IMR-90 (cell line): Measurements from ENCODE around the gene AFF2. TPM values are rescaled to one million over a fixed set of nuclear protein-coding genes. Genes with fewer than 3 reads are reported as not detected.

ENCODE experiments used
- ATAC-seq: fragments of 200-7000 bp; cut with Tn5 transposase; 2 replicates; pipeline ENCODE4 v1.9.1; 2020; ENCODE audit warnings: low read depth, mild to moderate bottlenecking, moderate library complexity
- BruUV-seq: library from RNA; stranded (reverse); fragments of 400-500 nt; replicated peaks from 2 replicates; lab custom pipeline; 2021; lab: Mats Ljungman, UMichigan
- CTCF ChIA-PET: fragments of 300-600 bp; formaldehyde crosslinking; extraction: SDS; loops from one replicate; lab custom pipeline; 2021; ENCODE audit warnings: antibody characterized with exemption; lab: Yijun Ruan, JAX
- POLR2A ChIA-PET: fragments of 300-600 bp; sonication (Branson Sonifier 250); formaldehyde crosslinking; loops from one replicate; lab custom pipeline; 2022; ENCODE audit warnings: antibody characterized with exemption; ENCODE audit not compliant: unreplicated experiment; lab: Charles Lee
- DNase-seq: peaks from one replicate; pipeline ENCODE4 v3.0.0; 2013
- H2AFZ ChIP-seq: replicated peaks from 2 replicates; pipeline ENCODE3; 2013; ENCODE audit warnings: low read length, mild to moderate bottlenecking; ENCODE audit not compliant: poor library complexity
- H2AK5ac ChIP-seq: 2 replicates; pipeline ENCODE4 v1.6.1; 2013; ENCODE audit warnings: low read depth, low read length, inconsistent platforms
- H2AK9ac ChIP-seq: replicated peaks from 2 replicates; pipeline ENCODE3; 2013; ENCODE audit warnings: mild to moderate bottlenecking, low read depth, low read length, moderate library complexity; ENCODE audit not compliant: poor library complexity
- H2BK120ac ChIP-seq: 2 replicates; pipeline ENCODE4 v1.6.1; 2013; ENCODE audit warnings: low read depth, low read length, inconsistent platforms
- H2BK15ac ChIP-seq: 3 replicates; pipeline ENCODE4 v1.6.1; 2013; ENCODE audit warnings: low read depth, low read length, inconsistent platforms
- H2BK20ac ChIP-seq: 2 replicates; pipeline ENCODE4 v1.6.1; 2013; ENCODE audit warnings: low read depth, mild to moderate bottlenecking, inconsistent platforms, low read length, moderate library complexity
- H2BK5ac ChIP-seq: 2 replicates; pipeline ENCODE4 v1.6.1; 2013; ENCODE audit warnings: mild to moderate bottlenecking, low read depth, low read length, inconsistent platforms; ENCODE audit not compliant: poor library complexity, severe bottlenecking
- H3K14ac ChIP-seq: replicated peaks from 2 replicates; pipeline ENCODE4 v1.6.1; 2013; ENCODE audit warnings: low read depth, low read length, inconsistent platforms
- H3K18ac ChIP-seq: 2 replicates; pipeline ENCODE4 v1.6.1; 2013; ENCODE audit warnings: low read depth, low read length, control low read depth
- H3K23ac ChIP-seq: 2 replicates; pipeline ENCODE4 v1.6.1; 2013; ENCODE audit warnings: low read depth, low read length, inconsistent platforms
- H3K27ac ChIP-seq: 2 replicates; pipeline ENCODE4 v1.5.1; 2013; ENCODE audit warnings: mild to moderate bottlenecking, control low read depth, low read length; ENCODE audit not compliant: insufficient read depth
- H3K27me3 ChIP-seq: 2 replicates; pipeline ENCODE4 v1.6.1; 2013; ENCODE audit warnings: low read length; ENCODE audit not compliant: control insufficient read depth, insufficient read depth
- H3K36me3 ChIP-seq: 2 replicates; pipeline ENCODE4 v1.6.1; 2013; ENCODE audit warnings: low read length, mixed read lengths; ENCODE audit not compliant: control insufficient read depth, insufficient read depth
- H3K4ac ChIP-seq: 2 replicates; pipeline ENCODE4 v1.6.1; 2013; ENCODE audit warnings: low read depth, low read length, inconsistent platforms
- H3K4me1 ChIP-seq: 2 replicates; pipeline ENCODE4 v1.6.1; 2013; ENCODE audit warnings: low read length, mixed read lengths; ENCODE audit not compliant: control insufficient read depth, insufficient read depth
- H3K4me2 ChIP-seq: 2 replicates; pipeline ENCODE4 v1.6.1; 2013; ENCODE audit warnings: low read depth, mild to moderate bottlenecking, control low read depth, low read length, moderate library complexity
- H3K4me3 ChIP-seq: 2 replicates; pipeline ENCODE4 v1.5.1; 2013; ENCODE audit warnings: low read depth, mild to moderate bottlenecking, control low read depth, low read length, moderate library complexity; ENCODE audit not compliant: insufficient read depth
- H3K56ac ChIP-seq: 2 replicates; pipeline ENCODE4 v1.6.1; 2013; ENCODE audit warnings: low read length, inconsistent platforms; ENCODE audit not compliant: insufficient read depth; ENCODE audit errors: extremely low read depth
- H3K79me1 ChIP-seq, 2 experiments: 2 replicates each; pipeline ENCODE4 v1.6.1; 2013; ENCODE audit warnings: low read length in 2 of 2, inconsistent platforms in 1 of 2, low read depth in 1 of 2
- H3K9ac ChIP-seq: 2 replicates; pipeline ENCODE4 v1.6.1; 2013; ENCODE audit warnings: low read depth, low read length, control low read depth
- H3K9me1 ChIP-seq: 2 replicates; pipeline ENCODE4 v1.6.1; 2013; ENCODE audit warnings: low read length, inconsistent platforms; ENCODE audit not compliant: insufficient read depth
- H3K9me3 ChIP-seq: 2 replicates; pipeline ENCODE4 v1.6.1; 2013; ENCODE audit warnings: low read length; ENCODE audit not compliant: control insufficient read depth, insufficient read depth
- H4K20me1 ChIP-seq: 2 replicates; pipeline ENCODE4 v1.6.1; 2013; ENCODE audit warnings: low read length, inconsistent platforms; ENCODE audit not compliant: insufficient read depth
- H4K5ac ChIP-seq: 2 replicates; pipeline ENCODE4 v1.6.1; 2013; ENCODE audit warnings: mild to moderate bottlenecking, low read depth, low read length, control low read depth
- H4K8ac ChIP-seq, 2 experiments: 2 replicates each; pipeline ENCODE4 v1.6.1; 2013; ENCODE audit warnings: low read depth in 2 of 2, low read length in 2 of 2, control low read depth in 1 of 2, inconsistent platforms in 1 of 2
- H4K91ac ChIP-seq: 2 replicates; pipeline ENCODE4 v1.6.1; 2013; ENCODE audit warnings: low read depth, low read length, inconsistent platforms; ENCODE audit not compliant: insufficient read depth
- BHLHE40 ChIP-seq: fragments of 150-350 bp; IDR thresholded peaks from 2 replicates; pipeline ENCODE4 v1.6.1; 2016; ENCODE audit warnings: mild to moderate bottlenecking, low read depth, low read length
- CHD1 ChIP-seq: IDR thresholded peaks from 2 replicates; pipeline ENCODE4 v1.6.1; 2012; ENCODE audit warnings: low read depth, low read length, improper control_type of control experiment
- CTCF ChIP-seq: conservative IDR thresholded peaks from 2 replicates; pipeline ENCODE4 v1.5.1; 2012; ENCODE audit warnings: mild to moderate bottlenecking, low read depth, low read length, improper control_type of control experiment
- ELK1 ChIP-seq: fragments of 150-350 bp; IDR thresholded peaks from 2 replicates; pipeline ENCODE4 v1.6.1; 2016; ENCODE audit warnings: low read depth, mild to moderate bottlenecking, low read length, moderate library complexity, borderline replicate concordance
- MAZ ChIP-seq: IDR thresholded peaks from 2 replicates; pipeline ENCODE4 v1.6.1; 2012; ENCODE audit warnings: low read depth, mild to moderate bottlenecking, low read length, improper control_type of control experiment, moderate library complexity, borderline replicate concordance
- SMC3 ChIP-seq: fragments of 150-350 bp; IDR thresholded peaks from 2 replicates; pipeline ENCODE4 v1.6.1; 2016; ENCODE audit warnings: low read depth, mild to moderate bottlenecking, antibody characterized with exemption, low read length, moderate library complexity
- USF2 ChIP-seq: fragments of 150-350 bp; IDR thresholded peaks from 2 replicates; pipeline ENCODE4 v1.6.1; 2017; ENCODE audit warnings: mild to moderate bottlenecking, antibody characterized with exemption, low read length, low read depth
- WGBS, 2 experiments: methylation state at CpG; one replicate each; pipeline versions ENCODE4 v1.1.5 to v1.1.7; 2013; ENCODE audit warnings: missing lambda C conversion rate in 2 of 2; ENCODE audit not compliant: insufficient read length in 1 of 2; ENCODE audit errors: extremely low coverage in 2 of 2; 5-methylcytosine and 5-hydroxymethylcytosine counted together
- dilution Hi-C: fragments of 300-500 bp; cut with HindIII; formaldehyde crosslinking; loops from one replicate; pipeline ENCODE4 v1.14.3; 2018; ENCODE audit warnings: low sequenced_read_pairs; ENCODE audit not compliant: unreplicated experiment
- in situ Hi-C: fragments of 300-500 bp; cut with MboI; formaldehyde crosslinking; loops from 3 replicates; pipeline ENCODE4 v1.14.3; 2019; ENCODE audit warnings: low sequenced_read_pairs, inconsistent platforms, mixed read lengths
- intact Hi-C: fragments of 100-400 bp; cut with micrococcal nuclease; formaldehyde crosslinking; loops from 2 replicates; pipeline ENCODE4 v1.10.0; 2022
- polyA plus RNA-seq, 3 experiments: library from polyadenylated mRNA; depleted of rRNA; stranded (reverse); fragments of >200 nt; gene quantifications; 2 replicates each; pipeline ENCODE4 v1.2.3, GENCODE V29; 2012; ENCODE audit warnings: low replicate concordance in 1 of 3
- total RNA-seq: library from RNA; depleted of rRNA; stranded (reverse); fragments of >200 nt; gene quantifications from 2 replicates; pipeline ENCODE4 v1.2.3, GENCODE V29; 2012

Gene AFF2
- total and polyA plus RNA-seq, 2 of the 4 experiments (the other 2 are of a cell fraction): 0.15 to 0.72 TPM

- no peak overlapping the region for H2AFZ ChIP-seq
- H3K9me1 ChIP-seq: no peaks in the 10 kb centered on the region
- peaks cover 2% of the 10 kb centered on the region; the same call in 1 of the 2 replicates for H3K9me3 ChIP-seq
- no peaks in the 10 kb centered on the region for H3K27me3 ChIP-seq
- H3K18ac ChIP-seq: no peak overlapping the region
- H3K56ac ChIP-seq: no peak overlapping the region
- no CpG with 5 or more reads among the region's 2 CpGs for WGBS, 2 experiments
- H3K27ac ChIP-seq: no peak overlapping the region
- H3K14ac ChIP-seq: no peak overlapping the region
- CTCF ChIA-PET: no interaction called here
- dilution Hi-C loops: no loop called here
- H3K4me1 ChIP-seq: no peaks in the 10 kb centered on the region
- H3K79me1 ChIP-seq: no peaks in the 10 kb centered on the region
- no peak overlapping the region for H2BK5ac ChIP-seq
- no peak overlapping the region for H3K23ac ChIP-seq
- no peak overlapping the region for H3K9ac ChIP-seq
- H3K36me3 ChIP-seq: no peaks in the 10 kb centered on the region
- H4K20me1 ChIP-seq: no peaks in the 10 kb centered on the region
- no peak for DNase-seq
- H3K4me2 ChIP-seq: no peak overlapping the region
- POLR2A ChIA-PET: interaction anchor here (0.7 kb wide), 1 partner anchor 506 kb away, joined by 4 read pairs; no protein-coding TSS in a partner anchor
- no peak overlapping the region for H2AK9ac ChIP-seq
- H2BK20ac ChIP-seq: no peak overlapping the region
- H4K8ac ChIP-seq: no peak overlapping the region
- no peak overlapping the region for H4K91ac ChIP-seq
- H2BK120ac ChIP-seq: no peak overlapping the region
- no peak for TF ChIP-seq ELK1
- TF ChIP-seq CTCF: no peak
- TF ChIP-seq MAZ: no peak
- no peak for TF ChIP-seq CHD1
- TF ChIP-seq USF2: no peak
- TF ChIP-seq SMC3: no peak
- no peak for TF ChIP-seq BHLHE40
- no peak overlapping the region for H3K4ac ChIP-seq
- no TSS peak for BruUV-seq
- H2BK15ac ChIP-seq: no peak overlapping the region
- in situ Hi-C loops: no loop called here
- ATAC-seq: no peak
- no peak overlapping the region for H2AK5ac ChIP-seq
- no peak overlapping the region for H3K4me3 ChIP-seq
- H4K5ac ChIP-seq: no peak overlapping the region
- intact Hi-C loops: no loop called here
Observed at GRCh38 chrX:148538582-148538981, 38.2 kb downstream of the AFF2 start.
